Cardiac fibroblast (primary cell): ENCODE measurements around the gene ZNF701.
"Not testable (repeated sequence)": the region's sequence is repeated elsewhere in the genome, so short reads cannot be mapped to it uniquely, and the experiment has no call there.

Experiments
- DNase-seq, 2 donors: peaks; one replicate each; pipeline versions ENCODE4 v3.0.0 to v3.0.0-alpha.2; 2010; ENCODE audit warnings: low read depth in 2 of 2
- H3K4me3 ChIP-seq, 2 donors: replicated peaks in 1 of 2; 1 replicate in 1 of 2; 2 replicates in 1 of 2; pipeline ENCODE4 v1.5.1; 2011; ENCODE audit warnings: low read depth in 2 of 2, low read length in 2 of 2, mild to moderate bottlenecking in 2 of 2, moderate library complexity in 1 of 2
- CTCF ChIP-seq: IDR thresholded peaks from one replicate; pipeline ENCODE4 v1.5.1; 2011; ENCODE audit warnings: low read depth, mild to moderate bottlenecking, low read length, inconsistent platforms

The ZNF701 gene

DNA sequence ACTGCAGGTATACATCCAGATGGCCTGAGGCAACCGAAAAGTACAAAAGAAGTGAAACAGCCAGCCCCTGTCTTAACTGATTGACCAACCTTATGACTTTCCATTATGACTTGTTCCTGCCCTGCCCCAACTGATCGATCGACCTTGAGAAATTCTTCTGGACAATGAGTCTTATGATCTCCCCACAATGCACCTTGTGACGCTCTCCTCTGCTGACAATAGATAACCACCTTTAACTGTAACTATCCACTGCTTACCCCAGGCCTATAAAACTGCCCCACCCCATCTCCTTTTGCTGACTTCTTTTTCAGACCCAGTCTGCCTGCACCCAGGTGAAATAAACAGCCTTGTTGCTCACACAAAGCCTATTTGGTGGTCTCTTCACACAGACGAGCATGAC, 56.8 kb downstream of the ZNF701 start:
- TF ChIP-seq CTCF, result no peak
- no peak for DNase-seq
- no peak overlapping the region for H3K4me3 ChIP-seq

- DNase-seq, H3K4me3 ChIP-seq: not testable (repeated sequence)
These were observed 57.4 kb downstream of the ZNF701 start for GRCh38 chr19:52627441-52627840.

- no peak for DNase-seq
- no peak for TF ChIP-seq CTCF
- H3K4me3 ChIP-seq, result no peak overlapping the region
These were observed 65.9 kb downstream of the ZNF701 start for GRCh38 chr19:52635786-52636570.
